ENCODE data around the gene PLCB4.
A peak's percentile ranks its signal among the peaks of the same experiment; 100 is the strongest.

PLCB4 gene

DNA sequence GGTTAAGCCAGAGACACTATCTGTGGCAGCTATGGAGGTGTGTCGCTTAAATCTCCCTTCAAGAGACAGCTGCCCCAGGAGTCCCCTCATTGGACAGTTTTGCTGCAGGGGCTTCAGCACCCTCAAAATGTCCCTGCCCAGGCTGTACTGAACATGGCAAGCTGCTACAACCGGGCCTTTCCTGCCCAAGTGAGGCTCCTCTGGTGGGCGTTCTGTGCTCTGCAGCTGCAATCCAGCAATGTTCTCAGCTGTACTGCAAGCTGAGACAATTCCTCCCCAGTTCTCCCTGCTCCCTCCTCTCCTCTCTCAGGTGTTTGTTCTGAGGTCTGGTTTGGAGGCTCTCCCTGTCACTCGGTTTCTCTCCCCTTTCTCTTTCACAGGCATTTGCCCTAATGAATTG lies 254.7 kb downstream of the PLCB4 start:
- DNase-seq (ENCODE audit: low spot score): peak; percentile 31

- DNase-seq (ENCODE audit: low spot score): no peak
Measured at GRCh38 chr20:9329355-9330101, 260.6 kb downstream of the PLCB4 start.

- DNase-seq (ENCODE audit: low spot score): no peak
Measured at GRCh38 chr20:9330151-9330550, 261.3 kb downstream of the PLCB4 start.

- DNase-seq (ENCODE audit: low spot score): no peak
Measured at GRCh38 chr20:9331707-9332435, 263.0 kb downstream of the PLCB4 start.

DNA sequence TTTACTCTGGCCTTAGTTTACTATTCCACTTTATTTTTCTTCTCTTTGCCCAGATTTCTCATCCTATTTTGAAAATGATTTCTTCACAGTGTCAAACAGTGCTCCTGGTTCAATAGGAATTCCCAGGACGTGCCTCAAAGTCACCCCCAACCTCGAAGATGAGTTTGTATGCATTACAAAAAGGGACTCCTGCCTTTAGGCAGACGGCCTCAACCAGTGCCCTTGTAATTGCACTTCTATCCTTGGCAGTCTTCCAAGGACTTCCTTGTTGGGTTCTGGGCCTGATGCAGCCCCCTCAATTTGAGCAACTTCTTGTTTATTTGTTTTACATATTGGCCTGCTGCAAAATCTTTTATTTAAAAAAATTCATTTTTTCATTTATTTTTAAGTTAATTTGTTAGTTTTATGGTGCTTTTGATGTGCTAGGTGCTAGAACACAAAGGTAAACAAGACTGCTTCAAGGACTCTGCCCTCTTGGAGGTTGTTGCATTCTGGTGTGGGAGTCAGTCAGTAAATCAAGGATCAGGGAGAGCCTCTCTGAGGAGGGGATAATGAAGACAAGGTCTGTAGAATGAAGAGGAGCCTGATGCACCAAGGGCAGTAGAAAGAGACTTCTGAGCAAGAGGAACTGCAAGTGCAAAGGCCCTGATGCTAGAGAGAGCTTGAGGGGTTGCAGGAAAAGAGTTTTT lies 264.0 kb downstream of the PLCB4 start:
- no peak for DNase-seq (ENCODE audit: low spot score)

DNA sequence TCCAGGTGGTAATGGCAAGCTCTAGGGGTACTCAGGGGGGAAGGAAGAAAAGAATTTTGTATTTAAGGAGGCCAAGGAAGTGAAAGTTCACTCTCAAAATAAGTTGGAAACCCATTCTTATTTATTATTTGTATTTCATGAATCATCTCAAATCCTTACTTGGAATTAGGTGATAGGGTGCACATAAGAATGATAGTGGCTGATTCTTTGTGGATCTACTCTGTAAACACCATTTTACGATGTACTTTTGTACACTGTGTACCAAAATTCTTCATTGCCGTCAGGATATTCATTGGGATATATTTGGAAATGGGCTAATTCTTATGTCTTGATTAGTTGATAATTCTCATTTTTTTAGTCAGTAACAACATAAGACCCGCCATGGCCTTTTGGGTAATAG lies 266.0 kb downstream of the PLCB4 start:
- DNase-seq (ENCODE audit: low spot score): no peak

- no peak for DNase-seq (ENCODE audit: low spot score)
Measured at GRCh38 chr20:9338101-9338500, 269.2 kb downstream of the PLCB4 start.

- DNase-seq (ENCODE audit: low spot score): no peak
Measured at GRCh38 chr20:9339708-9340107, 270.8 kb downstream of the PLCB4 start.

GRCh38 chr20:9342651-9343050 lies 273.8 kb downstream of the PLCB4 start:
- no peak for DNase-seq (ENCODE audit: low spot score)

GRCh38 chr20:9344083-9344920 lies 275.4 kb downstream of the PLCB4 start:
- DNase-seq (ENCODE audit: low spot score): no peak

DNA sequence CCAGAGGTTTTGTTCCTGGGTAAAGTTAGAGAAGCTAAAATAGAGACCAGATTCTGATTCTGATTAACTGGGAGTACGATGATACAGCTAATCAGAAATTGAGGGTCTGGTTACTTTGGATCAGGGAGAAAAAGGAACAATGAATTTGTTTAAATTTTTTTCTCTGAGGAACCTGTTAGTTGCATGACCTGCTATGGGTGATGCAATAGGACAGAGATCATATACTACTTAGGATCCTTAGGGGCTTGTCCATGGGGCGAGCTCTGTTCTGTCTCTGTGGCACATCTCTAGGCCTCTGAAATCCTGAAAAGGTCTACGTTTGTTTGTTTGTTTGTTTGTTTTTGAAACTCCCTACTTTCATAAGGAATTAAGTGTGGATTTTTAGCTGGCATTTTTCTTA lies 279.4 kb downstream of the PLCB4 start:
- no peak for DNase-seq (ENCODE audit: low spot score)

- DNase-seq (ENCODE audit: low spot score): no peak
Measured at GRCh38 chr20:9348747-9349146, 279.9 kb downstream of the PLCB4 start.

- no peak for DNase-seq (ENCODE audit: low spot score)
Measured at GRCh38 chr20:9349249-9349648, 280.4 kb downstream of the PLCB4 start.

DNA sequence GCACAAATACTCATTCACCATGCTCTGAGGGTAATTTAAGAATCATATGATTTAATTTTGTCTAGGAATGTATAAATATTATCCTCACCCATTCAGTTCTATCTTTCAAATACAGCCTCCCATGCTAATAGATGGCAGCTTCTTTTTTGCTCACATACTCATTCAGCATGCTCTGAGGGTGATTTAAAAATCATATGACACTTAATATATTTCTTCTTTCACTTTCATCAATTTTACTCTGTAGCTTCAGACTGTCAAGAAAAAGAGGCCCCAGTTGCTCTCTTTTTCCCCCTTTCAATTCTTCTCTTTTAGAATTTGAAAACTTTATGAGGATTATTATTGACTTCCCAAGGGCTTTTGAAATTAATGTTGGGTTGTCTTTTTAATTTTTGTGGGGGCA lies 283.9 kb downstream of the PLCB4 start:
- no peak for DNase-seq (ENCODE audit: low spot score)

DNA sequence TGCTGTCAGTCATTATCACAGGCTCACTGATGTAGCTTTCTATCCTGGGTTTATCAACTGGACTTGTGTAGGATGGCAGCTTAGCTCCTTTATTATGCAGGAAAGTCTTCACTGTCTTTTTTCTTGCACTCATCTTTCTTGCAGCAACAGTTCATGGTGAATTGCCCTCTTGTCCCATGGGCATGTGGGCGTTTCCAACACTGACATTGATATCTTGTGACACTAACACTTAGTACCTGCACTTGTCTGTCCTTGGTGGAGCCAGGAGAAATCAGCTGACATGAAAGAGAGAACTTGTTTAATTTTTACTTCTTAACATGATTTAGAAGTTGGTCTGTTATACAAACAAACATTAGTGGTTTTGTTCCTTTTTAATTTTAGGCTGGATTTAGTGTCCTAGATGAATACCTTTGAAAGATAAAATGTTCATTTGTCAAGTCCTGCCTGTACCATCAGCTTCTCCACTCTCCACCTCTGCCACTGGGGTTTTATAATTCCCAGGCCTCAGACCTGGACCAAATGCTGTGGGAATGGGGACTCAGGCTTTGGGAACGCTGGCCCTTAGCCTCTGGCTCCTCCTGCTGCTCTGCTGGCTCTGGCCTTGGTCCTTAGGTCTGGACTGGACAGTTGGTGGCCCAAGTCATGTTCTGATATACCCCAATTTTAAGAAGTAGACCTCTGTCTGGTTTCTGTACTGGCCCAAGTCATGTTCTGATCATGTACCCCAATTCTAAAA lies 284.5 kb downstream of the PLCB4 start:
- no peak for DNase-seq (ENCODE audit: low spot score)

GRCh38 chr20:9353916-9354276 lies 285.0 kb downstream of the PLCB4 start:
- DNase-seq (ENCODE audit: low spot score): no peak

DNA sequence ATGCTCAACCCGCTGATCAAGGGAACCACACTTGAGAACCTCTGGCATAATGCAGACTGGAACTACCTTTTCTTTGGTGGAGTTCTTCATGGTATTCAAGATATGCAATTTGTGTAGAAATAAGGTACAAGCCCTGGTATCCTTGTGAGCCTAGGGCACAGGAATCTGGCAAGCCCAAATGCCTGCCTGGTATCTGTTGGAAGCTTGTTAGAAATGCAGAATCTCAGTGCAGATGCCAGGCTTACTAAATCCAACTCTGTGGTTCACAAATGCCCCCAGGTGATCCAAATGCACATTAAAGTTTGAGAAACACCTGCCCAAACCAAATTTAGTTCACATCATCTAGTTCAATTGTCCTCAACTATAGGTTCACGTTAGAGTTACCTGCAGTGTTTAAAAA lies 285.7 kb downstream of the PLCB4 start:
- no peak for DNase-seq (ENCODE audit: low spot score)

- DNase-seq (ENCODE audit: low spot score): no peak
Measured at GRCh38 chr20:9358001-9358400, 289.1 kb downstream of the PLCB4 start.

DNA sequence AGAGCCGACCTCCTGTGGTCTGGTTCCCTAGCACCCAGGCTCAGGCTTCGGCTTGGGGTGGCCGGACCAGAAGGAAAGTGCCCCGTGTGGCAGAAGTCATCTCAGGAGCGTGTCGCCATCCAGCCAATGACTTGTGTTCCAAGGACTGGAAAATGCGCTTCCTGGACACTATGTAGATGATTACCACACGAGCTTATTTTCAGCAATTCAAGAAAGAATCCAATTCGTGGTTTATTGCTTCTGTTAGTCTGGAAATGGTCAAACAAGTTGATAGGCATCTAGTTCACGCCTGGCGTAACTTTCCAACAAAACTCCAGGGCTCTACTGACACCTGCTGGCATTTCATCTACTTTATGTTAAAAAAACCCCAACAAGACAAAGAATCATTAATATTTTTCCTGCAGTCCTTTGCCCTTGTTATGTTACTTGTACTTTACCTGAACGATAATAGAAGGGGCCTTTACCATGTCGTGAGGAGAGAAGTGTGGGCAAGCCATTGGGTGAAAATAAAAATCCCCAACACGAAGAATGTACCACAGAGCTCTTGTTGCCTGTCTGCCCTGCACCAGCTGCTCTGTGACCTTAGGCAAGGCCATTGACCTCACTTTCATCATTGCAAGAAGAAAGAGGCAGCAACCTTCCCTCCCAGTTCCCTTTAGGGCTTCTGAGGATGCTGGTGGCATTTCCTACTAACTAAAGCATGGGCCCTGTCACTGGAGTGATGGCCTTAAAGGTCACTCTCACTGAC lies 290.8 kb downstream of the PLCB4 start:
- peak; percentile 54 for DNase-seq (ENCODE audit: low spot score)

GRCh38 chr20:9360431-9360830 lies 291.5 kb downstream of the PLCB4 start:
- DNase-seq (ENCODE audit: low spot score): no peak

GRCh38 chr20:9363673-9364072 lies 294.8 kb downstream of the PLCB4 start:
- no peak for DNase-seq (ENCODE audit: low spot score)
